LNCaP clone FGC (cell line): ENCODE data around the gene ITGAL.
"Not testable (repeated sequence)": the region's sequence is repeated elsewhere in the genome, so short reads cannot be mapped to it uniquely, and the experiment has no call there.

ENCODE experiments used
- DNase-seq: peaks from one replicate; pipeline ENCODE4 v3.0.0-alpha.2; 2011; ENCODE audit warnings: low read depth
- H3K4me3 ChIP-seq: 2 replicates; pipeline ENCODE4 v1.5.1; 2011; ENCODE audit warnings: mild to moderate bottlenecking, low read depth, low read length, control low read depth
- TF ChIP-seq, protein P1 (sequence below): IDR thresholded peaks from 2 replicates; pipeline ENCODE4 v1.5.1; 2012; ENCODE audit warnings: mild to moderate bottlenecking; ENCODE audit not compliant: control insufficient read depth, insufficient read depth; ENCODE audit errors: extremely low read depth

Gene ITGAL

GRCh38 chr16:30473231-30474073 lies 910 bp downstream of the ITGAL start:
- H3K4me3 ChIP-seq, result no peak overlapping the region
- TF ChIP-seq, protein P1, sequence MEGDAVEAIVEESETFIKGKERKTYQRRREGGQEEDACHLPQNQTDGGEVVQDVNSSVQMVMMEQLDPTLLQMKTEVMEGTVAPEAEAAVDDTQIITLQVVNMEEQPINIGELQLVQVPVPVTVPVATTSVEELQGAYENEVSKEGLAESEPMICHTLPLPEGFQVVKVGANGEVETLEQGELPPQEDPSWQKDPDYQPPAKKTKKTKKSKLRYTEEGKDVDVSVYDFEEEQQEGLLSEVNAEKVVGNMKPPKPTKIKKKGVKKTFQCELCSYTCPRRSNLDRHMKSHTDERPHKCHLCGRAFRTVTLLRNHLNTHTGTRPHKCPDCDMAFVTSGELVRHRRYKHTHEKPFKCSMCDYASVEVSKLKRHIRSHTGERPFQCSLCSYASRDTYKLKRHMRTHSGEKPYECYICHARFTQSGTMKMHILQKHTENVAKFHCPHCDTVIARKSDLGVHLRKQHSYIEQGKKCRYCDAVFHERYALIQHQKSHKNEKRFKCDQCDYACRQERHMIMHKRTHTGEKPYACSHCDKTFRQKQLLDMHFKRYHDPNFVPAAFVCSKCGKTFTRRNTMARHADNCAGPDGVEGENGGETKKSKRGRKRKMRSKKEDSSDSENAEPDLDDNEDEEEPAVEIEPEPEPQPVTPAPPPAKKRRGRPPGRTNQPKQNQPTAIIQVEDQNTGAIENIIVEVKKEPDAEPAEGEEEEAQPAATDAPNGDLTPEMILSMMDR, result no peak
- DNase-seq, result no peak

GRCh38 chr16:30474074-30474452 lies 1.5 kb downstream of the ITGAL start:
- DNase-seq, result no peak
- H3K4me3 ChIP-seq, result no peak overlapping the region
- TF ChIP-seq, protein P1, result no peak

DNA sequence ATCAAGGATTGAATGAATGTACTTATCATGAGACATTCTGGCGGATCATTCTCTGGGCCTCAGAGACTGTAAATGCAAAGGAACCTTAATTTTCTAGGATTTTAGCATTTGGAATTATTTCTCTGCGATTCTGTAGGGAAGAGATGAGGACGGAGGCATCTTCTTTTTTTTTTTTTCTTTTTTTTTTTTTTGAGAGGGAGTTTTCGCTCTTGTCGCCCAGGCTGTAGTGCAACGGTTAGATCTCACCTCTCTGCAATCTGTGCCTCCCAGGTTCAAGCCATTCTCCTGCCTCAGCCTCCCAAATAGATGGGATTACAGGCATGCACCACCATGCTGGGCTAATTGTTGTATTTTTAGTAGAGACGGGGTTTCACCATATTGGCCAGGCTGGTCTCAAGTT lies 2.1 kb downstream of the ITGAL start:
- H3K4me3 ChIP-seq, result no peak overlapping the region
- DNase-seq, result no peak
- TF ChIP-seq, protein P1, result no peak

DNA sequence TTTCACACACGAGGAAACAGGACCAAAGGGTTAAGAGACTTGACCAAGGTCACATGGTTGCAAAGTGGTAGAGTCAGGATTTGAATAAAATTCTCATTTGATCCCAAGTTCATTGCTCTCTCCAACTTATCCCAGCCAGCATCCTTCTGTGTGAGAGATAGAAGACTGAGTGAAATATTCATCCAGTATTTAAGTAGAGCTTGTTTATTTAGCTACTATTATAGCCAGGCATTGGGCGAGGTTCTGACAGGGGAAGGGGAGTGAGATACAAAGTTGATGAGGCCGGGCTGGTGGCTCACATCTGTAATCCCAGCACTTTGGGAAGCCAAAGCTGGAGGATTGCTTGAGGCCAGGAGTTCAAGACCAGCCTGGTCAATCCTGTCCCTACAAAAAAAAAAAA lies 4.4 kb downstream of the ITGAL start:
- no peak for DNase-seq
- no peak overlapping the region for H3K4me3 ChIP-seq
- TF ChIP-seq, protein P1, result no peak

DNA sequence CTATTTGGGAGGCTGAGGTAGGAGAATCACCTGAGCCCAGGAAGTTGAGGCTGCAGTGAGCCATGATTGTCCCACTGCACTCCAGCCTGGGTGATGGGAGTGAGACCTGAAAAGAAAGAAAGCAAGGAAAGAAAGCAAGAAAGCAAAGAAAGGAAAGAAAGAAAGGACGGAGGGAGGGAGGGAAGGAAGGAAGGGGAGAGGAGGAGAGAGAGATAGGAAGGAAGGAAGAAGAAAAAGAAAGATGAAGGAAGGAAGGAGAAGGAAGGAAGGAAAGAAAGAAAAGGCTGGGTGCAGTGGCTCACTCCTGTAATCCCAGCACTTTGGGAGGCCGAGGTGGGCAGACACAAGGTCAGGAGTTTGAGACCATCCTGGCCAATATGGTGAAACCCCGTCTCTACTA lies 5.2 kb downstream of the ITGAL start:
- H3K4me3 ChIP-seq, DNase-seq: not testable (repeated sequence)

GRCh38 chr16:30478766-30479478 lies 6.4 kb downstream of the ITGAL start:
- TF ChIP-seq, protein P1, result no peak
- no peak overlapping the region for H3K4me3 ChIP-seq
- no peak for DNase-seq

- DNase-seq, result no peak
- TF ChIP-seq, protein P1, result no peak
- no peak overlapping the region for H3K4me3 ChIP-seq
Measured at GRCh38 chr16:30481381-30481780, 8.8 kb downstream of the ITGAL start.
